ENCODE data around the gene CTDSPL2.
"Not testable (repeated sequence)": the region's sequence is repeated elsewhere in the genome, so short reads cannot be mapped to it uniquely, and the experiment has no call there.

Gene CTDSPL2

DNA sequence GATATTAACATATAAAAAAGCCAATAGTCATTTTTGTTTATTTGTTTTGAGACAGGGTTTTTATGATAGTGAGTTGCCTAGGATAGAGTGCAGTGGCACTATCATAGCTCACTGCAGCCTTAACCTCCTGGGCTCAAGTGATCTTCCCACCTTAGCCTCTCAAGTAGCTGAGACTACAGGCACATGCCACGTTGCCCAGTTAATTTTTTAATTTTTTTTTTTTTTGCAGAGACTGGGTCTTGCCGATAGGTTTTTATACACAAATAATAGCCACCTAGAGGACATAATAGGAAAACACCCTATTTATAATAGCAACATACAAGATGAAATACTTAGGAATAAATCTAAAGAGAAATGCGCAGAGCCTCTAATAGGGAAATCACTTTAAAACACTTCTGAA lies 122.8 kb downstream of the CTDSPL2 start:
- POLR2A ChIA-PET: interaction anchor here (1.1 kb wide), 1 partner anchor 14 kb away, joined by 5 read pairs; the partner anchor contains the start of gene EIF3J
- DNase-seq (ENCODE audit: extremely low spot score): no peak
- CTCF ChIA-PET: interaction anchor here (0.7 kb wide), 1 partner anchor 10 kb away, joined by 4 read pairs; no protein-coding TSS in a partner anchor
- peak; percentile 79 for TF ChIP-seq ZNF384 (IDR thresholded peaks at IDR 0.05)
- no peak for TF ChIP-seq LEF1 (IDR thresholded peaks at IDR 0.05; ENCODE audit: borderline replicate concordance)
- no peak for TF ChIP-seq FOXM1 (IDR thresholded peaks at IDR 0.05; ENCODE audit: borderline replicate concordance)
- no peak for TF ChIP-seq TARDBP (IDR thresholded peaks at IDR 0.05)
- TF ChIP-seq FOXA1 (IDR thresholded peaks at IDR 0.05): no peak

GRCh38 chr15:44550734-44551133 lies 123.3 kb downstream of the CTDSPL2 start:
- no peak for DNase-seq (ENCODE audit: extremely low spot score)
- TF ChIP-seq FOXA1 (IDR thresholded peaks at IDR 0.05) (no peak), SUZ12 (IDR thresholded peaks at IDR 0.05) (no peak), BHLHE40 (IDR thresholded peaks at IDR 0.05; ENCODE audit: borderline replicate concordance) (no peak), ELF4 (IDR thresholded peaks at IDR 0.05) (no peak), FOXK2 (IDR thresholded peaks at IDR 0.05) (no peak), ZNF384 (IDR thresholded peaks at IDR 0.05) (no peak), SP1 (IDR thresholded peaks at IDR 0.05) (no peak), ARNT (IDR thresholded peaks at IDR 0.05) (no peak), FOXM1 (IDR thresholded peaks at IDR 0.05; ENCODE audit: borderline replicate concordance) (no peak), HDGF (IDR thresholded peaks at IDR 0.05; ENCODE audit: borderline replicate concordance) (no peak), LEF1 (IDR thresholded peaks at IDR 0.05; ENCODE audit: borderline replicate concordance) (no peak), PKNOX1 (IDR thresholded peaks at IDR 0.05) (no peak), TARDBP (IDR thresholded peaks at IDR 0.05) (no peak), CTBP1 (IDR thresholded peaks at IDR 0.05; ENCODE audit: borderline replicate concordance) (no peak), L3MBTL2 (conservative IDR thresholded peaks at IDR 0.05) (no peak), NFRKB (IDR thresholded peaks at IDR 0.05) (no peak)
- POLR2A ChIA-PET: interaction anchor here (1.1 kb wide), 1 partner anchor 14 kb away, joined by 5 read pairs; the partner anchor contains the start of gene EIF3J
- CTCF ChIA-PET: interaction anchor here (0.7 kb wide), 1 partner anchor 9 kb away, joined by 4 read pairs; no protein-coding TSS in a partner anchor

DNA sequence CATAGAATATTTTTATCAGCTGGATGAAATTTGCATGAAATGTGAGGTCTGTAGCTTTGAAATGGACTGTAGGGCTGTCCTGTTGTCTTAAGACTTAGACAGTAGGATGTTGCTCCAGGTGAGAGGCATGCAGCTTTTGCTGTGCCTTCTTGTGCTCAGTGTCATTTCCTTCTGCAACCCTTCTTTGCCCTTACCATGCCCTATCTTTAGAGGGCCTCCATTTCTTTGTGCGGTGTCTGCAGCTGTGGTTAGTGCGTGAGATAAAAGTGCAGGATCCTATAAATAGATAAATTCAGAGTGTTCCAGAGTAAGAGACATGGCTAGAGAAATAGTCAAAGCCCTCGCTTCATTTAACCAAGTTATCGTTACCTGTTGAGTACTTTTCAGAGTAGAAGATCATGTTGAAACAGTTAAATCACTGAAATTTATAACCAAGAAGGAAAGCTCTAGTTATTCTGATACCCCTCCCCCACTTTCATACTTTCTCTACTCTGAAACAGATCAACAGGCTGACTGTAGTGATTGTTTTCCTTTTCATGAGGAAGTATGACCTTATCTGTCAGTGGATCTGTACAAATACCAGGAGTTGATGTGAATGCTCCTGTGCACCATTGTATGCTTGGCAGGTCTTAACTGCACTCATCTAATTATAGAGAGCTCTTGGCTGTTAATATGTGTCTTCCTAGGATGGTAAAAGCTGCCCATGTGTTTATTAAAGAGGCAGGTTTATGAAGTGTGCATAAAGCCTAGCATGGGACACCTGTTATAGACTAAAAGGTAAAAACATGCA lies 127.7 kb downstream of the CTDSPL2 start:
- POLR2A ChIA-PET: no interaction called here
- no peak for DNase-seq (ENCODE audit: extremely low spot score)
- CTCF ChIA-PET: no interaction called here
- TF ChIP-seq SP1 (IDR thresholded peaks at IDR 0.05): no peak
- TF ChIP-seq FOXM1 (IDR thresholded peaks at IDR 0.05; ENCODE audit: borderline replicate concordance): no peak
- TF ChIP-seq ARNT (IDR thresholded peaks at IDR 0.05): no peak
- no peak for TF ChIP-seq NFRKB (IDR thresholded peaks at IDR 0.05)
- no peak for TF ChIP-seq PKNOX1 (IDR thresholded peaks at IDR 0.05)
- TF ChIP-seq LEF1 (IDR thresholded peaks at IDR 0.05; ENCODE audit: borderline replicate concordance): no peak
- no peak for TF ChIP-seq SUZ12 (IDR thresholded peaks at IDR 0.05)
- no peak for TF ChIP-seq ZNF384 (IDR thresholded peaks at IDR 0.05)
- TF ChIP-seq BHLHE40 (IDR thresholded peaks at IDR 0.05; ENCODE audit: borderline replicate concordance): no peak
- TF ChIP-seq FOXK2 (IDR thresholded peaks at IDR 0.05): no peak
- no peak for TF ChIP-seq HDGF (IDR thresholded peaks at IDR 0.05; ENCODE audit: borderline replicate concordance)
- no peak for TF ChIP-seq ELF4 (IDR thresholded peaks at IDR 0.05)
- TF ChIP-seq FOXA1 (IDR thresholded peaks at IDR 0.05): no peak
- TF ChIP-seq CTBP1 (IDR thresholded peaks at IDR 0.05; ENCODE audit: borderline replicate concordance): no peak
- TF ChIP-seq L3MBTL2 (conservative IDR thresholded peaks at IDR 0.05): no peak
- TF ChIP-seq TARDBP (IDR thresholded peaks at IDR 0.05): no peak

DNA sequence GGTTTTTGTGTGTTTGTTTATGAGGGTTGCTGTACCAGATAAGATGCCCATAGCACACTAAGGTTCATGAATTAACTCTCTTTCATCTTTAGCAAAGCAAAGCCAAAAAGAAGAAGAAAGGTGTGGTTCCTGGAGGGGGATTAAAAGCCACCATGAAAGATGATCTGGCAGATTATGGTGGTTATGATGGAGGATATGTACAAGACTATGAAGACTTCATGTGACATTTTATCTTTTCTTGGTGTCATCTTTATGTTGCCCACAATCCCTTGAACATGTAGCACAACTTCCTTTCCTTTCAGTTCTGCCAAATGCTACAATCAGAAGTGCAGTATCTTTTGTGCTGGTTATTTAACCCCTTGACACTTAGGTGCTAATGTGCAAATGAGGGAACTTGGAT lies 133.5 kb downstream of the CTDSPL2 start:
- DNase-seq (ENCODE audit: extremely low spot score); POLR2A ChIA-PET; CTCF ChIA-PET: not testable (repeated sequence)

DNA sequence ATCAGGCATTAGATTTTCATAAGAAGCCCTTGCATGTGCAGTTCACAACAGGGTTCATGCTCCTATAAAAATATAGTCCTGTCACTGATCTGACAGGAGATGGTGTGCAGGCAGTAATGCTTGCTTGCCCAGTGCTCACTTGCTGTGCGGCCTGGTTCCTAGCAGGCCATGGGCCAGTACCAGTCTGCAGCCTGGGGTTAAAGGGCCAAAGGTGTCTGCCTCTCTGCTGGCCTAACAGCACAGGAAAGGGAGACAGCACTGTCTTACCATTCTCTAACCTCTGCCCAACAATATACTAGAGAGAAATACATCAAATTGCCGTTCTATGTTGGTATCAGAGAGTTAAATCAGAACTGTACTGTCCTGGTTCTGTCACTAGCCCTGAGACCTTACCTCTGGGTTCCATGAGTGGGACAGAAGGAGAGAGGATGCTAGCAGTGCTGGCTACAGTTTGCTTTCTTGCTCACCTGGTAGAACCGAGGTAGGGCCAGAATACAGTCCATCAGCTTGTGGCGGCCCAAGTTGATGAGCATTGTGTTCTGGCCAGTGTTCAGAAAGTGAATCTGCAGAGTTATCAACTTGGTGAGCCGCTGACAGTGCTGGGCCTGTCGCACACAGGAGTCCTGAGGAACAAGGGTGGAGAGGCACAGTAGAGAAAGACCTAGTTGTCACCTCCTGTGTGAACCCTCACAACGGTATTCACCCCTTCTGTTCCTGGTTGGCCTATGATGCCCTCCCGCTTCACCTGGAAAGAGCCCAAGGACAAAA lies 138.1 kb downstream of the CTDSPL2 start:
- ChIA-PET POLR2A (no interaction called here), CTCF (no interaction called here)

More for the DNA sequence above, 138.1 kb downstream of the CTDSPL2 start:
- DNase-seq (ENCODE audit: extremely low spot score): no peak
- no peak for TF ChIP-seq PKNOX1 (IDR thresholded peaks at IDR 0.05)
- no peak for TF ChIP-seq HDGF (IDR thresholded peaks at IDR 0.05; ENCODE audit: borderline replicate concordance)
- no peak for TF ChIP-seq CTBP1 (IDR thresholded peaks at IDR 0.05; ENCODE audit: borderline replicate concordance)
- no peak for TF ChIP-seq FOXA1 (IDR thresholded peaks at IDR 0.05)
- TF ChIP-seq ARNT (IDR thresholded peaks at IDR 0.05): no peak
- TF ChIP-seq ZNF384 (IDR thresholded peaks at IDR 0.05): no peak
- TF ChIP-seq SP1 (IDR thresholded peaks at IDR 0.05): no peak
- TF ChIP-seq L3MBTL2 (conservative IDR thresholded peaks at IDR 0.05): no peak

Measured in HEK293T (cell line).